Measurements from ENCODE around the gene UBE2U.

Gene UBE2U

GRCh38 chr1:64296459-64296858 is 93.0 kb downstream of the UBE2U start:
- Histone ChIP-seq H3K4me3 (ENCODE audit: low read depth, low read length) (no peak overlapping the region), H3K9me3 (ENCODE audit: control insufficient read depth, insufficient read depth, low read length) (no peaks in the 10 kb centered on the region), H3K27me3 (ENCODE audit: control insufficient read depth, insufficient read depth, low read length) (no peaks in the 10 kb centered on the region), H3K4me1 (ENCODE audit: control insufficient read depth, insufficient read depth, low read length) (no peaks in the 10 kb centered on the region), H3K9ac (ENCODE audit: low read depth, low read length) (no peak overlapping the region), H3K36me3 (ENCODE audit: control insufficient read depth, insufficient read depth, low read length) (no peaks in the 10 kb centered on the region)

- H3K36me3 ChIP-seq (ENCODE audit: control insufficient read depth, insufficient read depth, low read length), result no peaks in the 10 kb centered on the region
Observed at GRCh38 chr1:64302194-64302593, 98.8 kb downstream of the UBE2U start.

GRCh38 chr1:64302971-64303370 is 99.5 kb downstream of the UBE2U start:
- Histone ChIP-seq H3K4me1 (ENCODE audit: control insufficient read depth, insufficient read depth, low read length) (no peaks in the 10 kb centered on the region), H3K4me3 (ENCODE audit: low read depth, low read length) (no peak overlapping the region), H3K9me3 (ENCODE audit: control insufficient read depth, insufficient read depth, low read length) (no peaks in the 10 kb centered on the region), H3K9ac (ENCODE audit: low read depth, low read length) (no peak overlapping the region), H3K27me3 (ENCODE audit: control insufficient read depth, insufficient read depth, low read length) (no peaks in the 10 kb centered on the region), H3K36me3 (ENCODE audit: control insufficient read depth, insufficient read depth, low read length) (no peaks in the 10 kb centered on the region)

More at GRCh38 chr1:64302194-64302593, 98.8 kb downstream of the UBE2U start:
- no peak overlapping the region for H3K9ac ChIP-seq (ENCODE audit: low read depth, low read length)
- no peak overlapping the region for H3K4me3 ChIP-seq (ENCODE audit: low read depth, low read length)
- no peaks in the 10 kb centered on the region for H3K9me3 ChIP-seq (ENCODE audit: control insufficient read depth, insufficient read depth, low read length)
- no peaks in the 10 kb centered on the region for H3K27me3 ChIP-seq (ENCODE audit: control insufficient read depth, insufficient read depth, low read length)
- no peaks in the 10 kb centered on the region for H3K4me1 ChIP-seq (ENCODE audit: control insufficient read depth, insufficient read depth, low read length)

- no peaks in the 10 kb centered on the region for H3K36me3 ChIP-seq (ENCODE audit: control insufficient read depth, insufficient read depth, low read length)
- no peak overlapping the region for H3K9ac ChIP-seq (ENCODE audit: low read depth, low read length)
- H3K4me1 ChIP-seq (ENCODE audit: control insufficient read depth, insufficient read depth, low read length), result no peaks in the 10 kb centered on the region
- no peak overlapping the region for H3K4me3 ChIP-seq (ENCODE audit: low read depth, low read length)
- H3K27me3 ChIP-seq (ENCODE audit: control insufficient read depth, insufficient read depth, low read length), result no peaks in the 10 kb centered on the region
- no peaks in the 10 kb centered on the region for H3K9me3 ChIP-seq (ENCODE audit: control insufficient read depth, insufficient read depth, low read length)
Observed at GRCh38 chr1:64304823-64305222, 101.4 kb downstream of the UBE2U start.

GRCh38 chr1:64308866-64309265 is 105.4 kb downstream of the UBE2U start:
- no peak overlapping the region for H3K9ac ChIP-seq (ENCODE audit: low read depth, low read length)
- no peak overlapping the region for H3K4me3 ChIP-seq (ENCODE audit: low read depth, low read length)
- H3K36me3 ChIP-seq (ENCODE audit: control insufficient read depth, insufficient read depth, low read length), result no peaks in the 10 kb centered on the region
- no peaks in the 10 kb centered on the region for H3K9me3 ChIP-seq (ENCODE audit: control insufficient read depth, insufficient read depth, low read length)
- no peaks in the 10 kb centered on the region for H3K4me1 ChIP-seq (ENCODE audit: control insufficient read depth, insufficient read depth, low read length)
- no peaks in the 10 kb centered on the region for H3K27me3 ChIP-seq (ENCODE audit: control insufficient read depth, insufficient read depth, low read length)

- Histone ChIP-seq H3K9ac (ENCODE audit: low read depth, low read length) (no peak overlapping the region), H3K9me3 (ENCODE audit: control insufficient read depth, insufficient read depth, low read length) (no peaks in the 10 kb centered on the region), H3K27me3 (ENCODE audit: control insufficient read depth, insufficient read depth, low read length) (no peaks in the 10 kb centered on the region), H3K4me1 (ENCODE audit: control insufficient read depth, insufficient read depth, low read length) (no peaks in the 10 kb centered on the region), H3K36me3 (ENCODE audit: control insufficient read depth, insufficient read depth, low read length) (no peaks in the 10 kb centered on the region), H3K4me3 (ENCODE audit: low read depth, low read length) (no peak overlapping the region)
Observed at GRCh38 chr1:64309431-64309831, 106.0 kb downstream of the UBE2U start.

GRCh38 chr1:64310760-64311159 is 107.3 kb downstream of the UBE2U start:
- Histone ChIP-seq H3K9me3 (ENCODE audit: control insufficient read depth, insufficient read depth, low read length) (no peaks in the 10 kb centered on the region), H3K9ac (ENCODE audit: low read depth, low read length) (no peak overlapping the region), H3K4me3 (ENCODE audit: low read depth, low read length) (no peak overlapping the region), H3K4me1 (ENCODE audit: control insufficient read depth, insufficient read depth, low read length) (no peaks in the 10 kb centered on the region), H3K36me3 (ENCODE audit: control insufficient read depth, insufficient read depth, low read length) (no peaks in the 10 kb centered on the region), H3K27me3 (ENCODE audit: control insufficient read depth, insufficient read depth, low read length) (no peaks in the 10 kb centered on the region)

- H3K4me1 ChIP-seq (ENCODE audit: control insufficient read depth, insufficient read depth, low read length), result no peaks in the 10 kb centered on the region
- H3K36me3 ChIP-seq (ENCODE audit: control insufficient read depth, insufficient read depth, low read length), result no peaks in the 10 kb centered on the region
- H3K9ac ChIP-seq (ENCODE audit: low read depth, low read length), result no peak overlapping the region
- no peaks in the 10 kb centered on the region for H3K27me3 ChIP-seq (ENCODE audit: control insufficient read depth, insufficient read depth, low read length)
- H3K9me3 ChIP-seq (ENCODE audit: control insufficient read depth, insufficient read depth, low read length), result no peaks in the 10 kb centered on the region
- no peak overlapping the region for H3K4me3 ChIP-seq (ENCODE audit: low read depth, low read length)
Observed at GRCh38 chr1:64312431-64312830, 109.0 kb downstream of the UBE2U start.

- Histone ChIP-seq H3K4me3 (ENCODE audit: low read depth, low read length) (no peak overlapping the region), H3K9ac (ENCODE audit: low read depth, low read length) (no peak overlapping the region), H3K36me3 (ENCODE audit: control insufficient read depth, insufficient read depth, low read length) (no peaks in the 10 kb centered on the region), H3K4me1 (ENCODE audit: control insufficient read depth, insufficient read depth, low read length) (no peaks in the 10 kb centered on the region), H3K27me3 (ENCODE audit: control insufficient read depth, insufficient read depth, low read length) (no peaks in the 10 kb centered on the region), H3K9me3 (ENCODE audit: control insufficient read depth, insufficient read depth, low read length) (no peaks in the 10 kb centered on the region)
Observed at GRCh38 chr1:64315402-64315801, 112.0 kb downstream of the UBE2U start.
